DMS53 treated with DMSO at 0.1 percent for 48 hours (cell line): ENCODE data around the gene KCNMA1.

ENCODE experiments used
- DNase-seq: peaks from one replicate; lab custom pipeline; 2025; ENCODE audit not compliant: unreplicated experiment; lab: John Stamatoyannopoulos, UW

The KCNMA1 gene

DNA sequence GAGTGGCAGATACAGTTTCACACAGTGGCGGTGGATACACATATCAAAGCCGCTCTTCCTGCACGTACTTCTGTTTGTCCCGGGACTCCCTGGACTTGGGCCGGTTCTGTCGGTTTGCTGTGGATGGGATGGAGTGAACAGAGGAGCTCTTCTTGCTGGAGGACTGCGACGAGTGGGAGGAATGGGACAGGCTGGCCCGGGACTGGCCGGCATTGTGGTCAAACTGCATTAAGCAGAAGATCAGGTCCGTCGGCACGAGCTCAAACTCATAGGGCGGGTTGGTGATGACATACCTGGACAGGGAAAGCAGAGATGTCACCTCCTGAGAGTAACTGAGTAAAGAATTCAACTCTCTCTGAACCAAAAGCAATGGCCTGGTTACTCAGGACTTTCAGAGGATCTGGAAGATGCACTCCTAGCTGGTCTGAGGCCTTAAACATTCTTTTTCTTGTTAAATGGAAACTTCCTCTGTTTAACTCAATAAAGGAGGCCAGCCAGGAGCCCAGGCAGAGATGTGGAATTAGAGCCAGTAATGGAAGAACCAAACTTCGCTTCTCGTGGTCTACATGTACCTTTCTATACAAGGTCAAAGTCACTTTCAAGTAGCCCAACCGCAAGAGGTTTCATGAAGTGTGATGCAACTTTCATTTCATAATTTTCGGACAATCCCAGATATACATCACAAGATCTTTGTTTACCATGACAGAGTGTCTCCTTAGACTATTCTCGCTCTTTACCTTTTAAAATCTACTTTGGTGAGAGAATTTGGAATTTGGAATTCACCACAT is 750.2 kb downstream of the KCNMA1 start:
- DNase-seq, result no peak

DNA sequence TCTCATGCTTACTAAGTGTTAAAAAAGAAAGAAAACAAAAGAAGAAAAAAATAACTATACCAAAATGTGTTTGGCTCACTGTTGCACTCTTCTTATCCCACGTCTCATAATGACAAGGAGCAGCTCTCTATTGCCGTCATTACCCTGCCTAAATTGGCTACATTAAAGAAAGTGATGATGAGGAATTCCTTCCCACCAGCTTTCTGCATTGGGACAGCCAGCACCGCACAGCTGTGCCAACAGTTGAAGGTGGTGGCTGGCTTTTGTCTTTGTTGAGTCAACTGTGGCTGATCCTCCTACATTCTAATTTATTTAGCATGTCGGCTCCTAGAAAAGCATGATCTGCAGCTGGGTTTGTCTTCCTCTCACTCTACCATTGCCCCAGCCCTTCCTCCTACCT is 751.8 kb downstream of the KCNMA1 start:
- DNase-seq, result no peak

DNA sequence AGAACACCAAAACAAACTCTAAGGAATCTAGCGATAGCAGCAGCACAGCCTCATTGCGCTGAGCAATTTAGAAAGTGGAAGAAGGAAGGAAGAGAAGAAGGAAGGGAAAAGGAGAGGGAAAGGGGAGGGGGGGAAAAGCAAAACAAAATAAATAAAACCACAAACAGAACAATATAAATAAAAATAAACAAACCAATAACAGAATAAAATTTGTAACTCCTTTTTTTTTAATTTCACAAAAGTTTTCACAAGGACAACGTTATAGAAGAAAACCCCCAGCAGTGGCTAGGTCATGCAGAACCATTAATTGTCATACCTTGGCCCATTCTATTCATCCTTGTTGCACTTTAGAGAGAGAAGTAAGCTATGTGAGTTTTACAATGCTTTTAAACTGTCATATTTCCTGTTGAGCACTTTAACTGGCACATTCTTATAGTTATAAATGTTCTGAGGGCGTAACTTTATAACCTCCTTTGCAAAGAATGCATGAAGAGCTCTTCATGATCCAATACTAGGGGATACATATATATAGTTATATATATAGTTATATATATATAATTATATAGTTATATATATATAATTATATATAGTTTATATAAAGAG is 752.8 kb downstream of the KCNMA1 start:
- DNase-seq, result no peak

DNA sequence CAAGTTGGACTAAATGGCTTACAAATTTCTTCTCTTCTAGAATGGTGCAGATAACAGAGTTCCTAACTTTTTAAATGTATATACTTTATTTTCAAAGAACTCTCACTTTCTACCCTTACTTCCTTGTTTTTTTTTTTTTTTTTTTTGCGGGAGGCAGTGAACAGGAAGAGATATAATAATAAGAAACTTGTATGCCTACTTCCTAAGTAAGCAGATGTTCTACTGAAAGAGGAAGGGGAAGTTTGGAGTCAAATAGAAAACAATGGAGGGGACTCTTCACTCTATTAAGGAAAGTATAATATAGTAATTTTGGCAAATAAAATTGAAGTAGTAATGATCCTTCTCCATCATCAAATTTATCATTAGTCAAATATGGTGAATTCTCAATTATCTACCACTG is 754.0 kb downstream of the KCNMA1 start:
- DNase-seq, result no peak

DNA sequence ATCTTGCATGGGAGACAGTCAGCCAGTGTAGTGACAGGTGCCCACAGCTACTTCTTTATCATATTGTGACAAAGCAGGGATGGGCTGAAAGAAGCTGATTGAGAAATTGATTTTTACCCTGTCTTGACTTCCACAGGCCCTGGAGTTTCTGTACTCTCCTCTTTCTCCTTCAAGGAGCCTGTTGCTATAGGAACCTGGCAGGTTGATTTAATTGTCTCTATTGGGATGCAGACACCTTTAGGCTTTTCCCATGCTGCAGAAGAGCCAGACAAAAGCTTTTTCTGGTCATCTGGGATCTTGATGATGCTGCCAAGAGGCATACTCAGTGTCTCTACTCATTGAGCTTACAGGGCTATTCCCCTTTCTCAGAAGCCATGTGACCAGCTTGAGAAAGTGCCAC is 754.8 kb downstream of the KCNMA1 start:
- no peak for DNase-seq

DNA sequence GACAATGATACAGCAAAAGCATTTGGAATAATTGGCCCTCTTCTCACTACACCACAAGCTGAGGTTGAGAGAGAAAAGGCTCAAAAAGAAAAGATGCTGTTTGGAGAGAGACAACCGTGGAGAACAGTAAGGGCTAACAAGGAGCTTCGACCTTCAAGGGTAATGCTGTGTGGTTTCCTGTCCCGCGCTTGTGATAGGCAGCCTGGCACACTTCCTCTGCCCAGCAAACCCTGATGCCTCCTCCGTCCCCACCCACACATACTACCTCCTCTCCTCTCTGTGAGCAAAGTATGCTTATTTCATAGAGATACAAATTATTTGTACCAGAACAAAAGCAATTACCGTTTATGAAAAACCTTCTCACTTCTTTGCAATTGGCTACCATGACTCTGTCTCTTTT is 755.4 kb downstream of the KCNMA1 start:
- no peak for DNase-seq

GRCh38 chr10:76881477-76882220 is 756.0 kb downstream of the KCNMA1 start:
- no peak for DNase-seq

GRCh38 chr10:76880931-76881330 is 756.7 kb downstream of the KCNMA1 start:
- no peak for DNase-seq

DNA sequence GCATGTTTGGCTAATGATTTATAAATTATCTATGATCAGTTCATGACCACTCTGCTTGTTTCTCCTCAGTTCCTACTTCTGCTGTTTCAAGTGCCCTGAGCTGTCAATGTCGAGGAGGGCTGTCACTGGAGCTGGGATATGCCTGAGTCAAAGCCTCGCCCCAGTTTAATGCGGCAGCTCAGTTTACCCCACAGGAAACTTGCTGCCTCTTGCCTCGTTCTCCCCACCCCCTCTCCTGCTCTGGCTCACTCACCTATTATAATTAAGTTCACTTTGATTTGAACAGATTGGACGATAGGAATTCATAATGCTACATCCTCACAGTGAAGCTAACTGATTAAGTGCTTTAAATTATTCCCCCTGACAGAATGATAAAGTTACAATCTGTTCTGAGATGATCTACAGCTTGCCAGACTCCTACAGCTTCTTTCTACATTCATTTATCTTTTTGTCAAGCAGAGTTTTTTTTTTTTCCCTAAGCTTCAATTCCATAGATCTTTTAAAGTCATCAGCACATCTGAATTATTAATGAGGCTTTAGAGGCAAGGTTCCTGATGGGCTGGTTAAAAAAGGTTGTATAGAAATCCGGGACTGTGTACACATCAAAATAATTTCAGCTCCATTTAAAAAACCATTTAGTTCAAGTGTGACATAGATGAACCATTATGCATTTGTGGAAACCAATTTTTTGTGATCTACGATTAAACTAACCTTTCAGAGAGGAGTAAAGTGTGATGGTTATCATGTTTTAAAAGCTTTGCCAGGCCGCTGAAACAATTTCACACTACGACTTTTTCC is 758.3 kb downstream of the KCNMA1 start:
- no peak for DNase-seq

DNA sequence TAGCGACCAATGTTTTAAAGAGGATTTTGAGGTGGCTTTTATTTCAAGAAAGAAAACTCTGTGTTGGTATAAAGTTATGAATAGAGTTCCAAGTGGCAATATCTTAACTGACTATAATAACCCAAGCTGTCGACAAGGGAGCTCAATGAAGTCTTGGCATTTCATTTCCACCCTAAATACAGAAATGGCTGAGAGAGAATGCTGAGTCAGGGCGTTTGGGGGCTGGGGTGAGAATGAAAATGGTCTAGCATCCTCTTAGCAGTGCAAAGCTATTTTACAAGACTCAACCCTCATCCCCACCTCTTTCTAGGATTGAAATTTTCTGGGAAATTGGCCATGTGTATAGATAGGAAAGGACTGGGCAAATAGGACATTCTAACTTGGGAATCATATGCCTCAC is 759.1 kb downstream of the KCNMA1 start:
- DNase-seq, result no peak

GRCh38 chr10:76874896-76875295 is 762.7 kb downstream of the KCNMA1 start:
- DNase-seq, result no peak

DNA sequence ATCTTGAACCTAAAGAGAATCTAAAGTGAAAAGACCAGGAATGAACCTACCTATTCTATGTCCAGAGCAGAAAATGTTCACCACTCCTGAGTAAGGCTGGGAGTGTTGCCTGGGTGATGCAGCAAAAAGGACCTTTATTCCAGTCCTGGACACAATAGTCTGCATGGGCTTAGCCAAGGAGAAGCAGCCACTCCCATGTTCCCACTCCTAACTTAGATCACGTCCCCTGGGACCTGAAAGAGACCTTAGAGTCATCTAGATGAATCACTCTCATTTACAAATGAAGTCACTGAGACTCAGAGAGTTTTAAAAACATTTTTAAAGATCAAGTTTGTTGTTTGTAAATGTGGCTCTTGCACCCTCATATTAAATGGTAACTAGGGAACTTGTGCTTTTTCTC is 763.4 kb downstream of the KCNMA1 start:
- no peak for DNase-seq

GRCh38 chr10:76871697-76872295 is 765.8 kb downstream of the KCNMA1 start:
- no peak for DNase-seq

DNA sequence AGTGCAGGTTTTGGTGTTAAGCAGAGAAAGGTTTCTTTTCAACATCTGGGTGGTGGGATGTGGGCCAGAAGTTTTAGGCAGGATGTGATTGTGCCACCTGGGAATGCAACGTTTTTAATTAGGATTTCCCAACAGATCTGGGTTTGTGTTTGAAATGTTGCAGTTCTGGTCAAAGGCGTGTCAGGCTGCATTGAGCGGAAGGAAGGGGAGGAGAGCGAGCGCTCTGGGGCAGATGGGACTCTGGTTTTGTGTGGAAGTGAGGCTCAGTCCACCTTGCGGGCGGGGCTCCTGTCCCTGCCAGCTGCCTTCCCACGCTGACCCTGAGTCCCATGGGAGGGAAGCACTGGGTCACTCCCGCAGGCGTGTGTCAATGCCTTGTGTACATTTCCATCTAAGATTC is 767.7 kb downstream of the KCNMA1 start:
- no peak for DNase-seq

DNA sequence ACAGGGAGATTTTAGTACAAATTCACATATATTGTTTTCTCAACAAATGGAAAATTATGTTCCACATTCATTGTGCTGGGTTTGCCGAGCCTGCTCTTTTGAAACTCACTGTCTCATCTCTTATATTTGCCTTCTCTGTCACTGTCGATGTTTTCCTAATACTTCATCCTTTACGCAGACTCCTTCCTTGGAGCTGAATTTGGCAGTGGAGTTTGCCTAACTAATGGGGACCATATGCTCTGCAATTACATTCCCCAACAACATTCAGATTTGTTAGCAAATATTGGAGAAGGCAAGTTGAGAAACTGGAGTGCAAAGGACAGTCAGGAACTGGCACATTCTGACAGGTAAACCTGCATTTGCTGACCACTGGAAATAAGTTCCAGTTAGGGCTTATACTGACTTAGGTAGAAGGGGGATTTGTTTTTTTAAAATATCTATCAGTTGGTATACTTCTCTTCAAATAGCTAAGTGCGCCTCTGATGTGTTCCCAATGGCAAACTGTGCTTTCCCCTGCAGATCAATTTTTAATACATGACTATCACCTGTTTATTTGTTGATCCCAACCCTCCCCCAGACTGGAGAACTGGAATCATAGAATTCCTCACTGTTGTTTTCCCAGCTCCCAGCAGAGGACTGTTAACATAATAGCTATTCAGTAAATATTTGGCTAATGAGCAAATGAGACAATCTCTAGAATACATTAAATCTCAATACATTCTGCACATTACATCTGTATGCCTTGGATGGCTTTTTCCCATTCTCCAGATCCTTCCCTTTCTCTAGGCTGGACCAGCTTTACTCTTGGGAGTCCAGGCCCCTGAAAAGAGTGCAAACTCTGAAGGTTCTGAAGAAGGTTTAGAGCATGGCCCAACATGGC is 769.3 kb downstream of the KCNMA1 start:
- no peak for DNase-seq

DNA sequence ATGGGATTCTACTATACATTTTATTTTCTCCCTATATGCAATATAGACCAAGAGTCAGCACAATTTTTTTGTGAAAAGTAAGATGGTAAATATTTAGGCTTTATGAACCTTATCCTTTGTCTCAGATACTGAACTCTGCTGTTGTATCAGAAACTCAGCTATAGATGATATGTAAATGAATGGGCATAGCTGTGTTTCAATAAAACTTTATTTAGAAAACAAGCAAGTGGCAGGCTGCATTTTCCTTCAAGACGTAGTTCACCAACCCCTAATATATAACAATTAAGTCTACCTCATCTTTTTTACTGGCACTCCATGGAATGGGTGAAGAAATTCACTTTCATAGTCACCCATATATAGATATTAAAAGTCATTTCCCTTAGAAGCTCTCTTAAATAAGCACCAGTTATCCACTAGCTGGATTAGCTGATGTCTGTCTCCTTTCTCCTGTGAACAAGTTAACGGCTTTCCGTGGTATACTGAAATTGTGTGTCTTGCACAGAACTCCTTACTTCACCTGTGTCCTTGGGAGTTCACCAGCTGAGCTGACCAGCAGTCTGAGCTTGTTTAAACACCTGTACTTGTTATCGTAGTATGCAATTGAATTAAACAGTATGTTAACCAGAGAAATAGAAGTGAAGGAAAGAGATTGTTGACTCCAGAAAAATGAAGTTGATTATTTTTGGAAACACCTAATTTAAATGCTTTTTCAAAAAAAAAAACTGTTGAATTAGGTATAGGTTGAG is 770.6 kb downstream of the KCNMA1 start:
- DNase-seq, result no peak

DNA sequence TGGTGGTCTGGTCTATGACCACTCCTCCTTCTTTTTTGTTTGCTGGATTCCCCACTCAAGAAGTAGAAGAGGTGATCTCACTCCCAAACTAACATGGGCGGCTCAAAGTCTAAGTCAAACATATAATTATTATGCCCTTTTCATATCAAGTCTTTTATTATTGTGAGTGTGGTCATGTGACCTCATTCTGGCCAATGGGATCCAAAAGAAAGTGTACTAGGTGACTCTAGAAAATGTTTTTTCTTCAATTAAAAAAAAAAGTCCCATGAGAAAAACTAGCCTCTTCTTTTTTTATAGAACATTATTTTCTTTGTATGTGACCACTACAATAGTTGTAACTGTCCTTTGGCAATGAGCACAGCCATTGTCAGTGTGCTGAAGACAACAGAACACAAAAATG is 772.7 kb downstream of the KCNMA1 start:
- no peak for DNase-seq

GRCh38 chr10:76858721-76859120 is 778.9 kb downstream of the KCNMA1 start:
- DNase-seq, result no peak

DNA sequence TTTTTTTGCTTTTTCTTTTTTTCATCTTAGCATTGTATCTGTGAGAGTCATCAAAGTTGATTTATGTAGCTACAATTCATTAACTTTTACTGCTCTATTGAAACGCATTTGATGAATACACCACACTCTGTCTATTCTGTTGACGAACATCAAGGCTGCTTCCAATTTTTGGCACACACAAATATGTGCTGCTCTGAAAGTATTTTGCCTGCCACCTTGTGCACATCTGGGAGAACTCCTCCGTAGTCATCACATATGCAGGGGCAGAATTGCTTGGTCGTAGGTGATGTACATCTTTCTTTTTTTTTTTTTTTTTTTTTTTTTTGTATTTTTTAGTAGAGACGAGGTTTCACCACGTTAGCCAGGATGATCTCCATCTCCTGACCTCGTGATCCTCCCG is 796.8 kb downstream of the KCNMA1 start:
- DNase-seq, result no peak
